Iris pigment epithelial cell (primary cell): Measurements from ENCODE around the gene SHD.
"Not testable (repeated sequence)": the region's sequence is repeated elsewhere in the genome, so short reads cannot be mapped to it uniquely, and the experiment has no call there.

ENCODE experiments used
- DNase-seq: peaks from one replicate; pipeline ENCODE4 v3.0.0-alpha.2; 2011; ENCODE audit warnings: low read depth

SHD gene

GRCh38 chr19:4278419-4279266 is at the start of gene SHD:
Gene SHD (plus strand): TSS chr19:4279266. CDS start chr19:4280064, 798 bp downstream.
- DNase-seq = no peak

- DNase-seq = not testable (repeated sequence)
These were observed 48.8 kb upstream of the SHD start for GRCh38 chr19:4230237-4230636.

- not testable (repeated sequence) for DNase-seq
These were observed 47.5 kb upstream of the SHD start for GRCh38 chr19:4231521-4231920.

- not testable (repeated sequence) for DNase-seq
These were observed 46.9 kb upstream of the SHD start for GRCh38 chr19:4232139-4232538.

GRCh38 chr19:4232614-4233281 is 46.3 kb upstream of the SHD start:
- no peak for DNase-seq

GRCh38 chr19:4233282-4233853 is 45.7 kb upstream of the SHD start:
- DNase-seq = peak; percentile 14

- no peak for DNase-seq
These were observed 44.8 kb upstream of the SHD start for GRCh38 chr19:4234142-4234861.

- no peak for DNase-seq
These were observed 44.2 kb upstream of the SHD start for GRCh38 chr19:4234862-4235201.

GRCh38 chr19:4237510-4237909 is 41.6 kb upstream of the SHD start:
- not testable (repeated sequence) for DNase-seq

GRCh38 chr19:4238831-4239230 is 40.2 kb upstream of the SHD start:
- DNase-seq = no peak

GRCh38 chr19:4241824-4242430 is 37.1 kb upstream of the SHD start:
- DNase-seq = no peak

GRCh38 chr19:4245938-4246337 is 33.1 kb upstream of the SHD start:
- not testable (repeated sequence) for DNase-seq

GRCh38 chr19:4246767-4247593 is 32.1 kb upstream of the SHD start, which contains the start of gene YJU2:
Gene YJU2 (plus strand): TSS chr19:4247080. CDS start chr19:4247147, 67 bp downstream.
- DNase-seq = peak; percentile 100

GRCh38 chr19:4256563-4256962 is 22.5 kb upstream of the SHD start:
- no peak for DNase-seq

GRCh38 chr19:4257025-4257424 is 22.0 kb upstream of the SHD start:
- no peak for DNase-seq

- DNase-seq = no peak
These were observed 20.9 kb upstream of the SHD start for GRCh38 chr19:4258181-4258580.

GRCh38 chr19:4260613-4261191 is 18.4 kb upstream of the SHD start:
- no peak for DNase-seq

GRCh38 chr19:4264812-4265211 is 14.3 kb upstream of the SHD start:
- DNase-seq = no peak

GRCh38 chr19:4266253-4267000 is 12.6 kb upstream of the SHD start:
- no peak for DNase-seq
